AG04449 (cell line): ENCODE results near the gene PGAM1.

ENCODE experiments used
- CTCF ChIA-PET: fragments of 350-600 bp; formaldehyde crosslinking; extraction: SDS; loops from one replicate; lab custom pipeline; 2021; ENCODE audit warnings: antibody characterized with exemption; lab: Yijun Ruan, JAX
- POLR2A ChIA-PET: fragments of 400-600, 350-600 bp; formaldehyde crosslinking; extraction: SDS; loops from one replicate; lab custom pipeline; 2020; ENCODE audit warnings: antibody characterized with exemption, inconsistent platforms; lab: Yijun Ruan, JAX
- DNase-seq: peaks from one replicate; pipeline ENCODE4 v3.0.0-alpha.2; 2010; ENCODE audit warnings: low read depth, low spot score
- H3K4me3 ChIP-seq: 2 replicates; pipeline ENCODE4 v1.5.1; 2011; ENCODE audit warnings: low read depth, mild to moderate bottlenecking, control low read depth, low read length
- CTCF ChIP-seq: IDR thresholded peaks from one replicate; pipeline ENCODE4 v1.5.1; 2011; ENCODE audit warnings: mild to moderate bottlenecking, moderate library complexity, low read length, control low read depth, inconsistent platforms; ENCODE audit not compliant: insufficient read depth; ENCODE audit errors: missing control alignments

PGAM1 gene

GRCh38 chr10:97393034-97393573, 32.9 kb upstream of the PGAM1 start:
- TF ChIP-seq CTCF: no peak
- POLR2A ChIA-PET: no interaction called here
- H3K4me3 ChIP-seq: no peak overlapping the region
- CTCF ChIA-PET: interaction anchor here (1.2 kb wide), 1 partner anchor 9 kb away, joined by 3 read pairs; no protein-coding TSS in a partner anchor
- no peak for DNase-seq

GRCh38 chr10:97396056-97396455, 29.9 kb upstream of the PGAM1 start:
- TF ChIP-seq CTCF: no peak
- H3K4me3 ChIP-seq: no peak overlapping the region
- POLR2A ChIA-PET: no interaction called here
- CTCF ChIA-PET: no interaction called here
- DNase-seq: no peak

- POLR2A ChIA-PET: interaction anchor here (0.6 to 1.2 kb wide), 2 partner anchors 25 to 68 kb away, joined by 3 to 4 read pairs; no protein-coding TSS in a partner anchor
- TF ChIP-seq CTCF: no peak
- no peak for DNase-seq
- CTCF ChIA-PET: interaction anchor here (0.7 to 6.1 kb wide), 7 partner anchors 9 to 281 kb away, joined by 3 to 48 read pairs (median 7); no protein-coding TSS in a partner anchor
- peak overlapping the region; percentile 94 for H3K4me3 ChIP-seq
Observed at GRCh38 chr10:97399843-97400545, 26.0 kb upstream of the PGAM1 start.

- ChIA-PET POLR2A (interaction anchor here (0.6 to 1.2 kb wide), 6 partner anchors 14 to 68 kb away, joined by 3 to 5 read pairs (median 3); no protein-coding TSS in a partner anchor), CTCF (interaction anchor here (0.6 to 6.1 kb wide), 9 partner anchors 8 to 151 kb away, joined by 3 to 48 read pairs (median 4); no protein-coding TSS in a partner anchor)
- H3K4me3 ChIP-seq: peak within 1 kb of the TSS; percentile 94
- DNase-seq: peak; percentile 76
- peak; percentile 17 for TF ChIP-seq CTCF
Observed at GRCh38 chr10:97400665-97401454, 25.1 kb upstream of the PGAM1 start, which contains the start of gene RRP12. RRP12 (minus strand) TSS chr10:97401340; CDS start chr10:97401231, 109 bp downstream.

- DNase-seq: no peak
- CTCF ChIA-PET: interaction anchor here (0.6 to 6.1 kb wide), 9 partner anchors 8 to 151 kb away, joined by 3 to 48 read pairs (median 4); no protein-coding TSS in a partner anchor
- POLR2A ChIA-PET: interaction anchor here (0.7 to 1.2 kb wide), 4 partner anchors 13 to 69 kb away, joined by 3 to 5 read pairs (median 3); no protein-coding TSS in a partner anchor
- no peak overlapping the region; the same call in 1 of the 2 replicates for H3K4me3 ChIP-seq
- TF ChIP-seq CTCF: no peak
Observed at GRCh38 chr10:97401455-97401919, 24.5 kb upstream of the PGAM1 start.
